Measurements from ENCODE around the gene CLASRP.

Gene CLASRP

DNA sequence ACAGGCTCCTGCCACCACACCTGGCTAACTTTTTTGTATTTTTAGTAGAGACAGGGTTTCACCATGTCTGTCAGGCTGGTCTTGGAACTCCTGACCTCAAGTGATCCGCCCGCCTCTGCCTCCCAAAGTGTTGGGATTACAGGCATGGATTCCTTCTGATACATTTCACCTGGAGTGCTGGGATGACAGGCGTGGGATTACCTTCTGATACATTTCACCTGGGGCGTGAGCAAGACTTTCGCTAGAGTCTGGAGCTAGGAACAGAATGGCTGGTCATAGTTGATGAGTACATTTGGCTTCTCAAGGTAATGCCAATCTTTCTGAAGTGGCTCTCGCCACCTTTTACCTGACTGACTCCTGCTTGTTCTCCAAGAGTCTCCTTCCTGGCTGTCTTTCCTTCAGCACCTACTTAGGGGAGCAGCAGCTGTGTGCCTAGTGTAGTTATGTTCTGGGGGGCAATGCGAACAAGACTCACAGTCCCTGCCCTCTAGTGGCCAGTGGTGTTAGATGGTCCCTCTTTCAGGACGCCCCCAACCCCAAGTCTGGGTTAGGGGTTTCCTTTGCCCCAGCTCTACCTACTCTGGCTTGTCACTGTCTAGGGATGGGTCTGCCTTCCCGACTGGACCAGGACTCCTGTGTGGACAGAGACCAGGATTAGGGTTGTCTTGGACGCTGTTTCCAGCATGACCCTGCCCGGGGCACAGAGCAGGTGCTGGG is 73.4 kb downstream of the CLASRP start:
- TF ChIP-seq, protein P1, sequence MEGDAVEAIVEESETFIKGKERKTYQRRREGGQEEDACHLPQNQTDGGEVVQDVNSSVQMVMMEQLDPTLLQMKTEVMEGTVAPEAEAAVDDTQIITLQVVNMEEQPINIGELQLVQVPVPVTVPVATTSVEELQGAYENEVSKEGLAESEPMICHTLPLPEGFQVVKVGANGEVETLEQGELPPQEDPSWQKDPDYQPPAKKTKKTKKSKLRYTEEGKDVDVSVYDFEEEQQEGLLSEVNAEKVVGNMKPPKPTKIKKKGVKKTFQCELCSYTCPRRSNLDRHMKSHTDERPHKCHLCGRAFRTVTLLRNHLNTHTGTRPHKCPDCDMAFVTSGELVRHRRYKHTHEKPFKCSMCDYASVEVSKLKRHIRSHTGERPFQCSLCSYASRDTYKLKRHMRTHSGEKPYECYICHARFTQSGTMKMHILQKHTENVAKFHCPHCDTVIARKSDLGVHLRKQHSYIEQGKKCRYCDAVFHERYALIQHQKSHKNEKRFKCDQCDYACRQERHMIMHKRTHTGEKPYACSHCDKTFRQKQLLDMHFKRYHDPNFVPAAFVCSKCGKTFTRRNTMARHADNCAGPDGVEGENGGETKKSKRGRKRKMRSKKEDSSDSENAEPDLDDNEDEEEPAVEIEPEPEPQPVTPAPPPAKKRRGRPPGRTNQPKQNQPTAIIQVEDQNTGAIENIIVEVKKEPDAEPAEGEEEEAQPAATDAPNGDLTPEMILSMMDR (IDR thresholded peaks at IDR 0.05; ENCODE audit: extremely low read depth, missing control alignments), result no peak
- no peak for DNase-seq (ENCODE audit: low spot score)

DNA sequence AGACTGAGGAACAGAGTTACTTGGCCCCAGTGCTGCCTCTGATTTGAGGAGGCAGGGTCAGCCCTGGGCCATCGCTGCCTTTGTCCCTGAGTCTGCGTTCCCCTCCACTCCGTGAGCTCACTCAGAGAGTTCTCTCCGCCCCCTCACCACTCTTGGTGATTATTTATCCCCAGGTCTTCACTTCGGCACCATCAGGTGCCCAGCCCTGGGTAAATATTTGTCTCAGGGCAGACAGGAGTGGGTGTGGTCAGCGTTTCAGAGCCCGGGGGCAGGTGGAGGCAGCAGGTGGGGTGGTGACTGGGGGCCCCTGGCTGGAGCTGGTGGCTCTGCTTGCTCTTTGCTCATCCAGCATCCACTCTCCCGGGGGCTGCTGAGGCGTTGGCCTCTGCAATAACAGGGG is 74.8 kb downstream of the CLASRP start:
- no peak for DNase-seq (ENCODE audit: low spot score)
- TF ChIP-seq, protein P1 (IDR thresholded peaks at IDR 0.05; ENCODE audit: extremely low read depth, missing control alignments), result no peak

DNA sequence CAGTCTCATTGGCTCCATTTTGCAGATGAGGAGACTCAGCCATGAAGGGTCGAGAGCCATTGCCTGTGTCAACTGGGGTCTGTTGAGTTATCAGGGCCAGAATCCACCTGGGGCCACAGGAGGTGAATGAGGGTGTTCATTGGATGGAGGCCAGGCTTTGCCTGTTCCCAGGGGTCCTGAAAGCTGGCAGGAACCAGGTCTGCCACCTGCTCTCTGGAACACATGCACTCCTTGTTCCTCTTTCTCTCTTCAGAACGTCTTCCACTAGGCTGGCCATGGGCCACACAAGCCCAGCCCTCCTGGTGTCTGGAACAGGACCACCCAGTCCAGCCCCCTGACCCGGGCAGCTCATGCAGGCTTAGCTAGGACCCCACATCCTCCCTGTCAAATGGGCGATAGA is 75.3 kb downstream of the CLASRP start:
- DNase-seq (ENCODE audit: low spot score), result no peak
- TF ChIP-seq, protein P1 (IDR thresholded peaks at IDR 0.05; ENCODE audit: extremely low read depth, missing control alignments), result no peak

DNA sequence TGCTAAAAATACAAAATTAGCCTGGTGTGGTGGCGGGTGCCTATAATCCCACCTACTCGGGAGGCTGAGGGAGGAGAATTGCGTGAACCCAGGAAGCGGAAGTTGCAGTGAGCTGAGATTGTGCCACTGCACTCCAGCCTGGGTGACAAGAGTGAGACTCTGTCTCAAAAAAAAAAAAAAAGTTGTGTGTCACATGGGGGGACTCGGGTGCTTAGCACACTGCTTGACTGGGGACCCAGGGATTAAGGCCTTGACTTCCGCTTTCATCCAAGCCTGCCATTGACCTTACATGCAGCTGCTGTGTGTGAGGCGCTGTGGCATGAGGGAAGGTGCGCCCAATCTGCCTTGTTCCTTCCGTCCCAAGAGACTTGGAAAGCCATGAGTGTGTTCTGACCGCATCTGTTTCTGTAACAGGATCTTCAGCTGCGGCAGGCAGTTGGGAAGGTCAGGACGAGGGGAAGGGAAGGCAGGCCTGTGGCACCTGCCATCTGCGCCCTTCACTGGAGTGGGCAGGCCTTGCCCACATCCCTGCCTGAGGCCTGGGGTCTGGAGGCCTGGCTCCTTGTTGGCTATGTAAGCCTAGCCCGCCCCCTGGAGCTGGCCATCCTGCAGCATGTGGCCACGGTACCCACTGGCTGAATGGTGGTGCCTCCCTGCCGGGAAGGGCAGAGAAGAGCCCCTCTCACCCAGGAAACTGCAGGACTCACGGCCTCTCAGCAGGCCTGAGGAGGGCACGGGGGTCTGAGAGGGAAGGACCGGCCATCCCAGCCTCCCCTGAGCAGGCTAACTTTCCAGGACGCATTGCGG is 77.2 kb downstream of the CLASRP start:
- TF ChIP-seq, protein P1 (IDR thresholded peaks at IDR 0.05; ENCODE audit: extremely low read depth, missing control alignments), result no peak

DNA sequence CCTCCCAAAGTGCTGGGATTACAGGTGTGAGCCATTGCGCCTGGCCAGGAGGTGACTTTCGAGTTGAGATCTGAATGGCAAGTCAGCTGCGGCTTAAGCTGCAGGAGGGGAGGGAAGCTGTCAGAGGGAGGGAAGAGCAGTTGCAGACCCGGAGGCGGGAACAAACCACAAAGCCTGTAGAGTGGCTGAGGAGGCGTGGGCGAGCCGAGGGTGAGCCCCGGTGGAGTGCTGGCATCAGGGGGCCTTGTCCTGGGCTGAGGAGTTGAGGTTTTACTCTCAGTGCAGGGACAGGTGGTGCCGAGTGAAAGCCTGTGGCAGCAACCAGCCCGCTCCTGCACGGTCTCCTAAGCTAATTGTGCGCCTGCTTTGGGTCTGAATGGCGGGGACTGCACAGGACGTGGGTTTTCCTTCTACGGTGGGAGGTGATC is 78.3 kb downstream of the CLASRP start:
- DNase-seq (ENCODE audit: low spot score), result peak; percentile 67
- TF ChIP-seq, protein P1 (IDR thresholded peaks at IDR 0.05; ENCODE audit: extremely low read depth, missing control alignments), result no peak

More for the DNA sequence above, 77.2 kb downstream of the CLASRP start:
- DNase-seq (ENCODE audit: low spot score), result no peak

DNA sequence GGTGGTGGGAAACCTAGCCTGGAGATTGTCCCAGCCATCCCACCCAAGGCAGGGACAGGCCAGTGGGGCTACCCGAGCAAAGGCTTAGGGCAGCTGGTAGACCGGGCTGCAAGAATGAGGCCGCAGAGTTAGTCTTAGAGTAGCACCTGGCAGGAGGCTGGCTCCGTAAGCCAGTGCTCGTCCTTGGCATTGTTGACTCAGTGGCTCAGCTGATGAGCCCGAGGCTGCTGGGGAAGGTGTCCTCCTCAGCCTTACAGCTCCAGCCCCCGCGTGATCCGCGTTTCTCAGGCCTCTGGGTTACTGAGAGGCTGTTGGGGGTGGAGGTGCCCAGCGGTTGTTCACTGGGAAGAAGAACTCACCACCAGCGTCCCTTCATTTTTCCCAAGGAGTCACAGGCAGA is 78.8 kb downstream of the CLASRP start:
- DNase-seq (ENCODE audit: low spot score), result no peak

More for the DNA sequence above, 78.8 kb downstream of the CLASRP start:
- TF ChIP-seq, protein P1 (IDR thresholded peaks at IDR 0.05; ENCODE audit: extremely low read depth, missing control alignments), result no peak
